Measurements from ENCODE around the gene MYO9B.

DNA sequence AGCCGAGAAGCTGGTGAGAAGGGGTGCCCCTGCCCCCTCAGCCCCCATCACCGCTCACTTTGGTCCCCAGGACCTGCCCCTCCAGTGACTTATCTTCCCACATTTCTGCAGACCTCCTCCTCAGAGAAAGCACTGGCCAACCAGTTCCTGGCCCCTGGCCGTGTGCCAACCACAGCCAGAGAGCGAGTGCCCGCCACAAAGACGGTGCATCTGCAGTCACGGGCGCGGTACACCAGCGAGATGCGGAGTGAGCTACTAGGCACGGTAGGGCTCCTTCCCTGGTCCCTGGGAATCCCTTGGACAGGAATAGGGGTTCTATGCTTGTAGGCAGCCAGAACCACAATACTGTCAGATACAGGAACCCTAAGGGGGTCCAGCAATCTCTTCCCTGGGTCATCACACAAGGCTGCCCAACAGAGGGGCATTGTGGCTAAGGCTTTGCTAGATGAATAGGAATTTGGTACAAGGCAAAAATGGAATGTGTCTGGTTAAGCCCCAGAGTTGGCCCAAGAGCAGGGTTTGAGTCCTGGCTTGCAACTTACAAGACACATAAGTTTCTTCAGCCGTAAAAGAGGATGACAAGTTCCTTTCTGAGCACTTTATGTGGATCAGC lies 140.6 kb downstream of the MYO9B start:
- TF ChIP-seq, protein P1, sequence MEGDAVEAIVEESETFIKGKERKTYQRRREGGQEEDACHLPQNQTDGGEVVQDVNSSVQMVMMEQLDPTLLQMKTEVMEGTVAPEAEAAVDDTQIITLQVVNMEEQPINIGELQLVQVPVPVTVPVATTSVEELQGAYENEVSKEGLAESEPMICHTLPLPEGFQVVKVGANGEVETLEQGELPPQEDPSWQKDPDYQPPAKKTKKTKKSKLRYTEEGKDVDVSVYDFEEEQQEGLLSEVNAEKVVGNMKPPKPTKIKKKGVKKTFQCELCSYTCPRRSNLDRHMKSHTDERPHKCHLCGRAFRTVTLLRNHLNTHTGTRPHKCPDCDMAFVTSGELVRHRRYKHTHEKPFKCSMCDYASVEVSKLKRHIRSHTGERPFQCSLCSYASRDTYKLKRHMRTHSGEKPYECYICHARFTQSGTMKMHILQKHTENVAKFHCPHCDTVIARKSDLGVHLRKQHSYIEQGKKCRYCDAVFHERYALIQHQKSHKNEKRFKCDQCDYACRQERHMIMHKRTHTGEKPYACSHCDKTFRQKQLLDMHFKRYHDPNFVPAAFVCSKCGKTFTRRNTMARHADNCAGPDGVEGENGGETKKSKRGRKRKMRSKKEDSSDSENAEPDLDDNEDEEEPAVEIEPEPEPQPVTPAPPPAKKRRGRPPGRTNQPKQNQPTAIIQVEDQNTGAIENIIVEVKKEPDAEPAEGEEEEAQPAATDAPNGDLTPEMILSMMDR (conservative IDR thresholded peaks at IDR 0.05; ENCODE audit: low read depth, low read length): no peak
- TF ChIP-seq EZH2phosphoT487 (IDR thresholded peaks at IDR 0.05; ENCODE audit: borderline replicate concordance, low read length): no peak
- TF ChIP-seq EZH2 (IDR thresholded peaks at IDR 0.05; ENCODE audit: low read length, unreplicated experiment): no peak
